ENCODE measurements around the gene LDLRAD2.

DNA sequence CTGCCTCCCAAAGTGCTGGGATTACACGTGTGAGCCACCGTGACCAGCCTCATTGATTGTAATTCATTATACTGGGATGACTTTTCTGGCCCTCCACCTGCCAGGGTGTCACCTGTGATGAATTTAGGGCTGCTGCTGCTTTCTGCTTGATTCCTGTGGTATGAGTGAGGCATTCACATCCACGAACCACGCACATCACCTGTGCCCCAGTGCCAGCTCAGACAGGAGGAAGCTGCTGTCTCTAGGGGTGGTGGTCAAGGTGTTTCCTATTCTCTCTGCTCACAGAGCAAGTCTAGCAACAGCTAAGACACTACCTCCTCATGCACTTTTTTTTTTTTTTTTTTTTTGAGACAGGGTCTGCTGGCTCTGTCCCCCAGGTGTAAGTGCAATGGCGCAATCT, 12.3 kb upstream of the LDLRAD2 start:
- TF ChIP-seq SP1 (IDR thresholded peaks at IDR 0.05) (no peak), TARDBP (IDR thresholded peaks at IDR 0.05) (no peak), FOXA1 (IDR thresholded peaks at IDR 0.05) (no peak), FOXK2 (IDR thresholded peaks at IDR 0.05) (no peak), ELF4 (IDR thresholded peaks at IDR 0.05) (no peak), L3MBTL2 (conservative IDR thresholded peaks at IDR 0.05) (no peak)
